Uterus (tissue), 4 donors: ENCODE data around the gene KRTAP9-8. TPM values are rescaled to one million over a fixed set of nuclear protein-coding genes. Genes with fewer than 3 reads are reported as not detected.
"Not testable (repeated sequence)": the region's sequence is repeated elsewhere in the genome, so short reads cannot be mapped to it uniquely, and the experiment has no call there.

ENCODE experiments used
- DNase-seq, 2 donors: peaks; one replicate each; pipeline ENCODE4 v3.0.0-alpha.2; 2019 to 2020
- H3K27ac ChIP-seq, 2 donors: fragments of 200-600 bp; sonication (generic); 1 replicate in 1 of 2; 2 replicates in 1 of 2; pipeline ENCODE4 v1.5.1; 2016 to 2018
- H3K27me3 ChIP-seq, 2 donors: fragments of 200-600 bp; sonication (generic); one replicate each; pipeline ENCODE4 v1.5.1; 2018 to 2019; ENCODE audit warnings: control low read depth in 1 of 2
- H3K36me3 ChIP-seq, 2 donors: fragments of 200-600 bp; sonication (generic); one replicate each; pipeline ENCODE4 v1.5.1; 2019; ENCODE audit warnings: control low read depth in 1 of 2
- H3K4me1 ChIP-seq, 2 donors: fragments of 200-600 bp; sonication (generic); one replicate each; pipeline ENCODE4 v1.5.1; 2018 to 2019; ENCODE audit warnings: control low read depth in 1 of 2
- H3K4me3 ChIP-seq, 2 donors: fragments of 200-600 bp; sonication (generic); 1 replicate in 1 of 2; 2 replicates in 1 of 2; pipeline ENCODE4 v1.5.1; 2018 to 2019; ENCODE audit warnings: mild to moderate bottlenecking in 1 of 2
- H3K9me3 ChIP-seq, 2 donors: fragments of 200-600 bp; sonication (generic); one replicate each; pipeline ENCODE4 v1.5.1; 2019; ENCODE audit warnings: control low read depth in 1 of 2
- CTCF ChIP-seq, 4 experiments: fragments of 200-600 bp in 2 of 4; fragments of 450-650 bp in 2 of 4; sonication (generic) in 2 of 4; IDR thresholded peaks; one replicate each; pipeline ENCODE4 v1.5.1; 2016 to 2019; ENCODE audit warnings: antibody characterized with exemption in 4 of 4, mild to moderate bottlenecking in 2 of 4, moderate library complexity in 1 of 4
- POLR2A ChIP-seq, 2 donors: fragments of 450-650 bp; IDR thresholded peaks; one replicate each; pipeline ENCODE4 v1.6.1; 2016; ENCODE audit warnings: antibody characterized with exemption in 2 of 2, mild to moderate bottlenecking in 1 of 2, moderate library complexity in 1 of 2
- intact Hi-C: fragments of 100-400 bp; cut with DNase I; formaldehyde crosslinking; loops from one replicate; pipeline ENCODE4 v1.15.1; 2023; ENCODE audit warnings: low total_unique reads
- total RNA-seq, 4 donors: library from RNA; depleted of rRNA in 3 of 4; stranded (reverse); fragments of >200 nt in 3 of 4; gene quantifications; one replicate each; pipeline versions ENCODE4 v1.1.0 to v1.2.4, GENCODE V29; 2014 to 2023
- donor health status: DM: yes; HTN: yes; CAD: no.

KRTAP9-8 gene
- total RNA-seq, 4 donors from 2014 or later: not detected

DNA sequence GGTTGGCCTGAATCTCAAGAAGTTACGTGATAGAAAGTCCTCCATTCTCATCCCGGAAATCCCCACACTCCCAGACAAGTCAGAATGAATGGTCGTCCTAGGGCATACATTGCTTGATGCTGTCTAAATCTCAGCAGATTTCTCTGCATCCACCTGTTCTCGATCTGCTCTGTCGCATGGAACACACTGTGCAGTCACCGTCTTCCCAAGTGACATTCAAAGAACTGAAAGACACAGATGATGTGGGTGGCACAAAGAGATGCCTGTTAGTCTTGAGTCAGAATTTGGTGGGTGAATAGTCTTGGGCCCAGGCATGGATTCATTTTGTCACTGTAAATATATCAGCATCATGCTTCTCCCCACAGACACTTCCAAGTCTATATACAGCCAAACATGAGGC lies 6.1 kb upstream of the KRTAP9-8 start:
- TF ChIP-seq CTCF (IDR thresholded peaks at IDR 0.05) (no peak), POLR2A (IDR thresholded peaks at IDR 0.05) (no peak)
- no peaks in the 10 kb centered on the region for H3K9me3 ChIP-seq
- H3K36me3 ChIP-seq: no peaks in the 10 kb centered on the region
- no peaks in the 10 kb centered on the region for H3K27me3 ChIP-seq
- intact Hi-C loops: no loop called here
- no peak overlapping the region for H3K4me3 ChIP-seq
- DNase-seq: no peak
- no peaks in the 10 kb centered on the region for H3K4me1 ChIP-seq
- no peak overlapping the region for H3K27ac ChIP-seq

DNA sequence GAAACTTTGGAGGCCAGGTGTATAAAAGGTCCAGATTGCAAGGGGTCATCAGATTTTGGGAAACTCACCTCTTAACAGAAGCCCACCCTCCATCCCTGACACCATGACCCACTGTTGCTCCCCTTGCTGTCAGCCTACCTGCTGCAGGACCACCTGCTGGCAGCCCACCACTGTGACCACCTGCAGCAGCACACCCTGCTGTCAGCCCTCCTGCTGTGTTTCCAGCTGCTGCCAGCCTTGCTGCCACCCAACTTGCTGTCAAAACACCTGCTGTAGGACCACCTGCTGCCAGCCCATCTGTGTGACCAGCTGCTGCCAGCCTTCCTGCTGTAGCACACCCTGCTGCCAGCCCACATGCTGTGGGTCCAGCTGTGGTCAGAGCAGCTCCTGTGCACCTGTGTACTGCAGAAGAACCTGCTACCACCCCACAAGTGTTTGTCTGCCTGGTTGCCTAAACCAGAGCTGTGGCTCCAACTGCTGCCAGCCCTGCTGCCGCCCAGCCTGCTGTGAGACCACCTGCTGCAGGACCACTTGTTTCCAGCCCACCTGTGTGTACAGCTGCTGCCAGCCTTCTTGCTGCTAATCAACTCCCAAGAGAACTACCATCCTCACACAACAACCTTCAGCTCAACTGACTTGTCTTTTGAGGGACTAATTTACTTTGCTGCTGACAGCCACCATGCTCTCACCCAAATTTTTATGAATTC lies 5.2 kb upstream of the KRTAP9-8 start, which contains the start of gene KRTAP9-3:
KRTAP9-3 (plus strand) TSS at position 51 of the 707 bp plus-strand sequence; CDS start at position 104, 53 bp downstream.
- H3K36me3 ChIP-seq, H3K27me3 ChIP-seq, H3K27ac ChIP-seq, H3K9me3 ChIP-seq, DNase-seq, intact Hi-C loops, H3K4me1 ChIP-seq, H3K4me3 ChIP-seq: not testable (repeated sequence)

DNA sequence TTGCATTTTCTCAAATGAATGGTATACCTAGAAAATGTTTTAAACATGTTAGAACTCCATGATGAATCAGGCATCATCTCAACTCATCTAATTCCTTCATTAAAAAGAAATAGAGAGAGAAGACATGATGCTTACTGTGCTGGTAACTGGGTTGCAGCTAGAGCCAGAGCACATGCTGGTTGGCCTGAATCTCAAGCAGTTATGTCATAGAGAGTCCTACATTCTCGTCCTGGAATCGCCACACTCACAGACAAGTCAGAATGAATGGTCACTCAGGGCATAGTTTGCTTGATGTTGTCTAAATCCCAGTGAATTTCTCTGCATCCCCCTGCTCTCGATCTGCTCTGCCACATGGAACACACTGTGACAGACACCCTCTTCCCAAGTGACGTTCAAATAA lies 683 bp upstream of the KRTAP9-8 start:
- H3K27me3 ChIP-seq, DNase-seq, H3K4me1 ChIP-seq, H3K27ac ChIP-seq, H3K4me3 ChIP-seq, intact Hi-C loops, H3K9me3 ChIP-seq, H3K36me3 ChIP-seq: not testable (repeated sequence)

DNA sequence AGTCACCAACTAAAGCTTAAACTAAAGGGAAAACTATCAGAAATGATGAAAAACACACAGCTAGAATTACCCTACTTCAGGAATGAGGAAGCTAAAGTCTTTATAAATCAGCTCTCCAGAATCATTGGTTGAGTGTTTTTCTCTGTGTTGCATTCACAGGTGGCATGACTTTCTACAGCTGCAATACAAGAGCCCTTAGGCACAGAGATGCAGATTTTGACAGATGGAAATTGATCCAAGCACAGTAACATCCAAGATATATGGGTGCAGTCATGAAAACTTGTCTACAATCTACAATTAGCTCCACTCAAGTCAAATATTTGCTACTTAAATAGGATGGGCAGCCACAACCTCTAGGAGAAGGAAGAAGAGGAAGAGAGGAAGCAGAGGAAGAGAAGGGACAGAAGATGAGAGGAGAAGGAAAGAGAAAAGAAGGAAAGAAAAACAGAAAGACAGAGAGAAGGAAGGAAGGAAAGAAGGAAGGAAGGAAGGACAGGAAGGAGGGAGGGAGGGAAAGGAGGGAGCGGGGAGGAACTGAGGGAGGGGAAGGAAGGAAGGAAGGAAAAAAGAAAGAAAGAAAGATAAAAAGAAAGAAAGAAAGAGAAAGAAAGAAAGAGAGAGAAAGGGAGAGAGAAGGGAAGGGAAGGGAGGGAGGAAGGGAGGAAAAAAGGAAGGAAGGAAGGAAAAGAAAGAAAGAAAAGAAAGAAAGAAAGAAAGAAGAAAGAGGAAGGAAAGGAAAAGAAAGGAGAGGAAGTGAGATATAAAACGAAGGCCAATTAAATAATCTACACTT lies 9.4 kb downstream of the KRTAP9-8 start:
- intact Hi-C loops, H3K9me3 ChIP-seq, H3K4me1 ChIP-seq, H3K27me3 ChIP-seq, H3K36me3 ChIP-seq, H3K4me3 ChIP-seq, DNase-seq, H3K27ac ChIP-seq: not testable (repeated sequence)

DNA sequence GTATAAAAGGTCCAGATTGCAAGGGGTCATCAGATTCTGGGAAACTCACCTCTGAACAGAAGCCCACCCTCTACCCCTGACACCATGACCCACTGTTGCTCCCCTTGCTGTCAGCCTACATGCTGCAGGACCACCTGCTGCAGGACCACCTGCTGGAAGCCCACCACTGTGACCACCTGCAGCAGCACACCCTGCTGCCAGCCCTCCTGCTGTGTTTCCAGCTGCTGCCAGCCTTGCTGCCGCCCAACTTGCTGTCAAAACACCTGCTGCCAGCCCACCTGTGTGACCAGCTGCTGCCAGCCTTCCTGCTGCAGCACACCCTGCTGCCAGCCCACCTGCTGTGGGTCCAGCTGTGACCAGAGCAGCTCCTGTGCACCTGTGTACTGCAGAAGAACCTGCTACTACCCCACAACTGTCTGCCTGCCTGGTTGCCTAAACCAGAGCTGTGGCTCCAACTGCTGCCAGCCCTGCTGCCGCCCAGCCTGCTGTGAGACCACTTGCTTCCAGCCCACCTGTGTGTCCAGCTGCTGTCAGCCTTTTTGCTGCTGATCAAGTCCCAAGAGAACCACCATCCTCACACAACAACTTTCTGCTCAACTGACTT lies 11.9 kb downstream of the KRTAP9-8 start, which contains the start of gene KRTAP9-4:
KRTAP9-4 (plus strand) TSS at position 51 of the 604 bp plus-strand sequence; CDS start at position 85, 34 bp downstream.
- H3K36me3 ChIP-seq, intact Hi-C loops: not testable (repeated sequence)

GRCh38 chr17:41251261-41251660 lies 13.5 kb downstream of the KRTAP9-8 start:
- no peaks in the 10 kb centered on the region for H3K36me3 ChIP-seq
- no peak overlapping the region for H3K4me3 ChIP-seq
- intact Hi-C loops: no loop called here
- H3K27me3 ChIP-seq: no peaks in the 10 kb centered on the region
- no peaks in the 10 kb centered on the region for H3K9me3 ChIP-seq
- H3K4me1 ChIP-seq: no peaks in the 10 kb centered on the region
- H3K27ac ChIP-seq: no peak overlapping the region
- DNase-seq: no peak
- no peak for TF ChIP-seq POLR2A (IDR thresholded peaks at IDR 0.05)
- no peak for TF ChIP-seq CTCF (IDR thresholded peaks at IDR 0.05)

More for the DNA sequence above, 11.9 kb downstream of the KRTAP9-8 start, which contains the start of gene KRTAP9-4:
- H3K4me3 ChIP-seq, H3K9me3 ChIP-seq, H3K27me3 ChIP-seq, H3K4me1 ChIP-seq, H3K27ac ChIP-seq, DNase-seq: not testable (repeated sequence)

GRCh38 chr17:41254861-41255260 lies 17.1 kb downstream of the KRTAP9-8 start:
- no peaks in the 10 kb centered on the region for H3K9me3 ChIP-seq
- intact Hi-C loops: no loop called here
- no peaks in the 10 kb centered on the region for H3K4me1 ChIP-seq
- no peak for TF ChIP-seq CTCF (IDR thresholded peaks at IDR 0.05)
- TF ChIP-seq POLR2A (IDR thresholded peaks at IDR 0.05): no peak
- H3K4me3 ChIP-seq: no peak overlapping the region
- no peaks in the 10 kb centered on the region for H3K27me3 ChIP-seq
- H3K27ac ChIP-seq: no peak overlapping the region
- H3K36me3 ChIP-seq: no peaks in the 10 kb centered on the region
- no peak for DNase-seq

- H3K27ac ChIP-seq, intact Hi-C loops, H3K9me3 ChIP-seq, DNase-seq, H3K27me3 ChIP-seq, H3K4me3 ChIP-seq, H3K36me3 ChIP-seq, H3K4me1 ChIP-seq: not testable (repeated sequence)
Observed at GRCh38 chr17:41255381-41256290, 17.8 kb downstream of the KRTAP9-8 start, which contains the start of gene KRTAP9-9. Gene KRTAP9-9 (plus strand): TSS chr17:41255384.
